ENCODE measurements around the gene PPP1R9B.

DNA sequence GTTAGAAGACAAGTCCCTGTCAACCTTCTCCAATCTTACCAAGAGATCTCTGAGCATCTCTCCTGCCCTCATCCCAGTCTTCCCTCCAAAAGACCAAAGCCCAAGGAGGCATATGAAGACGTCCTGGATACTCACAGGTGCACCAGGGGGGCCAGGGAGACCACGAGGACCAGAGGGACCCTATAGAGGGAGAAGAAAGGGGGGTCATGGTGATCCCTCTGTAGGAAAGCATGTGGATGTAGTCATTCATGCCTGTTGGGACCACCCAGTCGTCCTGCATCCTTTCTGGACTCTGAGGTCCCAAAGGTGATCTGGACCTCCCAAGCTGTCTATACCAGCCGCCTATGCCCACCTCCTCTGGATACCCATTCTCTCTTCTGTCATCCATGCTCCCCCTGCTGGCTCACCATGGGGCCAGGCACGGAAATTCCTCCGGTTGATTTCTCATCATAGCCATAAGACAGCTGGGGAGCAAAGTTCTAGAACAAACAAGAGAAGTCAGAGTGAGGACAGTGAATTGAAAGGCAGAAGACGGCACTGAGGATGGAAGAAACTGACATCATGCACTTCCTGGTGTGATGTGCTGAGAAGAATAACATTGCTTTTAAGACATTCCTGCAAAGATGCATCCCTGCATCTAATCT is 47.7 kb upstream of the PPP1R9B start:
- no peak for TF ChIP-seq EZH2 (IDR thresholded peaks at IDR 0.05)
- TF ChIP-seq POLR2AphosphoS5 (IDR thresholded peaks at IDR 0.05; ENCODE audit: borderline replicate concordance, low read depth, low read length) = no peak
- TF ChIP-seq FOXP2 (optimal IDR thresholded peaks at IDR 0.05; ENCODE audit: control extremely low read depth, extremely low read length, insufficient read depth) = no peak
